Stimulated activated CD4-positive, alpha-beta T cell treated with anti-CD3 and anti-CD28 coated beads, Interleukin-1b, Interleukin-23, amount 100 ng/mL, for 4 hours (primary cell): ENCODE measurements around the gene TNFSF12.
A peak's percentile ranks its signal among the peaks of the same experiment; 100 is the strongest.

Source experiments
- DNase-seq, 2 donors: peaks; one replicate each; pipeline ENCODE4 v3.0.0-alpha.2; 2020; ENCODE audit warnings: low read depth in 2 of 2

The TNFSF12 gene

GRCh38 chr17:7541074-7541621 lies 7.7 kb upstream of the TNFSF12 start:
- no peak for DNase-seq

DNA sequence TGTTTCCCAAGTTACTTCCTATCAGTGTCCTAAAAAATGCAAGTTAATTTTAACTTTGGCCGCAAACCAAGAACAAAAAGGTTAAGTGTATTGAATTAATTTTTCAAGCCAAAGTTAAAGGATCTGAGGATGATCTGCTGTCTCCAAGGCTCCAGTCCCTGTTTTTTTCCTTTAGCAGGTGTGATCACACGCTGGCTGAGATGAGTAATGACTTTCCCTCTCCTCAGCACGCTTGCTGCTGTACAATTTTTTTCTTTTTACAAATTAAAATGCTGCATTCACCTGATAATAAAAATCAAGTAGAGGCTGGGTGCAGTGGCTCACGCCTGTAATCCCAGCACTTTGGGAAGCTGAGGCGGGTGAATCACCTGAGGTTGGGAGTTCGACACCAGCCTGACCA lies 3.9 kb upstream of the TNFSF12 start:
- no peak for DNase-seq

GRCh38 chr17:7549401-7550055 lies 670 bp downstream of the TNFSF12 start:
- peak; percentile 12 to 36 for DNase-seq

DNA sequence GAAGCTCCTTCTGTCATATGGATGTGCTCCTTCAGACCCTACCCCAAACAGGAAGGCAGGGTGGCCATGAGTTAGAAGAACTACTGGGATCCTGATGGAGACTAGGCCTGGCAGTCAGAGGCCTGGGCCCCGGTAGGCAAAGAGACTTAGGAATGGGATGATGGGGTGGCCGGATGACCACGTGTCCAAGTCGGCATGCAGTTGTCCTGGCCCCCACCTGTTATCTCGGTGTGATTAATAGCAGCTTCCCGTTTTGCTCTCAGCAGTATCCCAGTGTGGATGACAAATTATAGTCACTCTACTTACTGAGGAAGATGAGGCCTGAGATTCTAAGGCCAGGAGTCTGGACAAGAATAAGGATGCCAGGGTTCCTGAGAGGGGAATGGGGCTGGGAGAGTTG lies 1.5 kb downstream of the TNFSF12 start:
- DNase-seq: no peak

DNA sequence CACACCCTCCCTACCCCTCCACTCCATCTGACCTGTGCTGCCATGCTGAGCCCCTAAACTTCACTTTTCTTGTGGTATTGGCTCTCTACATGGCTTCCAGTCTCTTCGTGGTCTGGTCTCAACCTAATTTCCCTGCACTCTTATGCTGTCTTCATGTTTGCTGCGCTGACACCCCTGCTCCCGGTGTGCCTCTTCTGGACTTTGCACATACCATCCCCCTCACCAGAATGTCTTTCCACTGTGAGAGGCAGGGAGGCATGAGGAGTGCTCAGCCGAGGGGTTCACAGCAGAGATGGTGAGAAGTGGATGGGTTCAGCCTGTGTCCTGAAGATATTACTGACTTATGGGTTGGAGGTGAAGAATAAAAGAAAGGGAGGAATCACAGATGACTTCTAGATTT lies 2.5 kb downstream of the TNFSF12 start:
- no peak for DNase-seq

DNA sequence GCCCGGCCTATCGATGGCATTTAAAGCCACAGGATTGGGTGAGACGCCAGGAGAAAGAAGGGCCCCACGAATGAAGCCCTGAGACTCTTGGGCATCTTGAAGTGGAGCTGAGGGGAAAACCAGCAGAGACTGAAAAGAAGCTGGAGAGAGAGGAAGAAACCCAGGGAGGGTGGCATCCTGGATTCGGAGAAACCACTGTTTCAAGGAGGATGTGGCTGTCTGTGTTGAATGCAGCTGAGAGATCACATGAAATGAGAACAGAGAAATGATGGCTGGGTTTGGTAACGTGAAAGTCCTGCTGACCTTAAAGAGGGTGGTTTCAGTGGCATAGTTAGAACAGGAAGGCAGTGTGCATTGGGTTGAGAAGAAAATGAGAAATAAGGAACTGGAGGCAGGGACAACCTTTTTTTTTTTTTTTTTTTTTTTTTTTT lies 3.8 kb downstream of the TNFSF12 start:
- no peak for DNase-seq

DNA sequence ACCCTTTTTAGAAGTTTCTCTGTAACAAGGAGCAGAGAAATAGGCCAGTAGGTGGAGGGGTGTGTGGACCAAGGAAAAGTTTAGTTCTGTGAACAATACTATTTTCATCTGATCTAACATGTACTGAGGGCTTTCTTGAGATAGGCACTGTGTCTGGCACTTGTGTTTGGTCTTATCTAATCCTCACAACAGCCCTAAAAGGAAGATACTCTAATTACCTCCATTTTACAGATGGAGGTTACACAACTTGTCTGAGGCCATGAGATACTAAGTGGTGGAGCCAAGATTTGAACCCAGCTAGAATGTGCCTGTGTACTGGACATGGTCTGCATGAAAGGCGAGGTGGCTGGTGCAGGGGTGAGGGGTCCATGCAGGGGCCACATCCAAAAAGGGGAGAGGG lies 4.5 kb downstream of the TNFSF12 start:
- DNase-seq: no peak

GRCh38 chr17:7555320-7555948 lies 6.6 kb downstream of the TNFSF12 start:
- no peak for DNase-seq

DNA sequence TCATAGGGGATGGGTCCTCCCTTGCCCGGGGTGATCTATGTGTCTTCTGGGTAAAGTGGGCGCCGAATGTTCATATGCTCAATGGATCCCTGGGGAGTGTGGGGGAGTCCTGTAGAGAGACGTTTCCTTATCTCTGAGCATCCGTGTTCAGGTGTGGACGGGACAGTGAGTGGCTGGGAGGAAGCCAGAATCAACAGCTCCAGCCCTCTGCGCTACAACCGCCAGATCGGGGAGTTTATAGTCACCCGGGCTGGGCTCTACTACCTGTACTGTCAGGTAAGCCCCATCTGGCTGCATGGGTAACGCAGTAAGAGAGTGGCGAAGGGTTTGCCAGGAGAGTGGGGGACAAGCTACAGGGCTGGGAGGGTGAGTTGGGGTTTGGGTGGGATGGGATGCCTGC lies 7.8 kb downstream of the TNFSF12 start:
- DNase-seq: no peak

GRCh38 chr17:7557147-7557764 lies 8.4 kb downstream of the TNFSF12 start:
- no peak for DNase-seq

DNA sequence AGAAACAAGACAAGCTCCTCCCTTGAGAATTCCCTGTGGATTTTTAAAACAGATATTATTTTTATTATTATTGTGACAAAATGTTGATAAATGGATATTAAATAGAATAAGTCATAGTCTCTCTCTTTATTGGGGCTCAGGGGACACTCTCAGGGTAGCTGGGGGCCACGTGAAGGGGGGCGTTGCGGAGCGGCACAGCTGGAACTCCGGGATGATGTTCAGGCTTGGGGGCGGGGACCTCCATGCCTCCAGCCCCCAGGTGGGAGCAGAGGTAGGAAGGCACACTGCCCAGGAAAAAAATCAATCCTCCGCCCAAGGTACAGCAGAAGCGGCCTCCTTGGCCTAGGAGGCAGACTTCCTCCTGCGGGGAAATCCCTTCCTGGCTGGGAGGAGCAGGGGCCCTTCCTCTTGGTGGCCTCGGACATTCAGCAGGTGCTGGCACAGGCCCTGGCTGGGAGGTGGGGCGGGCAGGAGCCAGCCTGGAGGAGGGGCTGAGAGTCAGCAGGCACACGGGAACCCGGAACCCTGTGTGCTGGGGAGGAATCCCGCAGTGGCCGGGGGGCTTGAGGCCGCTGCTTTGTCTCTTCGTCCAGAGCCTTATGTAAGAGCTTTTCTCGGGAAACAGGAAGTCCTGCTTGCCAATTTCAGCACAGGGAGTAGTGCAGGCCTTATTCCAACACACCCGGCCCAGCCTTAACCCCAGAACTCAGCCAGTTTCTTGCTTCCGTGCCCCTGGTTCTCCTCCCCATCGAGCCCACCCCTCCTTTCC lies 9.1 kb downstream of the TNFSF12 start:
- DNase-seq: no peak

GRCh38 chr17:7558544-7559319 lies 9.9 kb downstream of the TNFSF12 start, which contains the start of gene TNFSF13:
Gene TNFSF13 (plus strand): TSS chr17:7558750. CDS start chr17:7559040, 290 bp downstream.
- DNase-seq: no peak

DNA sequence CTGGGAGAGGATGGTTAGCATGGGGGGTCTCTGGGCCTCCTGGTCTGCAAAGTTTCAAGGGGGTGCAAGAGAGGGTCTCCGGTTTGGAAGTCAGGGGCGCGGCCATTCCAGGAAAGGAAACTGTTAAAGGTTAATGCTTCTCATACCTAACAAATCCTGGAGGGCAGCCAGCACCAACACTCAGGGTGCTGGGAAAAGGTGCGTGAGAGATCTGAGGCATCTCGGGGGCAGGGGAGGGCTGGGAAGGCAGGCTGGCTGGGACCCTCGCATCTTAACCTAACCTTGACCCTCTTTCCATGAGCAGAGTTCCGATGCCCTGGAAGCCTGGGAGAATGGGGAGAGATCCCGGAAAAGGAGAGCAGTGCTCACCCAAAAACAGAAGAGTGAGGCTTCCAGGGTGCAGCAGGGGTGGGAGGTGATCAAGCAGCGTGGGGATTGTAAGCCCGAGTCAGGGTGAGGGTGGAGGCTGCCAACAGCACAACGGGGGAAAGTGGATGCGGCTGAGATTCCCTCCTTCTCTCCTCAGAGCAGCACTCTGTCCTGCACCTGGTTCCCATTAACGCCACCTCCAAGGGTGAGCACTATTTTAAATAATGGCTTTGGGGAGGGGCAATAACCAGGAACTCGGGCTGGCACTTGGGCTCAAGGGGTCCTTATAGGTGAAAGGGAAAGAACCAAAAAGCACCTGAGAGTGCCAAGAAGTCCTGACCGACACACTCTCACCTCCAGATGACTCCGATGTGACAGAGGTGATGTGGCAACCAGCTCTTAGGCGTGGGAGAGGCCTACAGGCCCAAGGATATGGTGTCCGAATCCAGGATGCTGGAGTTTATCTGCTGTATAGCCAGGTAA lies 10.7 kb downstream of the TNFSF12 start:
- DNase-seq: no peak

DNA sequence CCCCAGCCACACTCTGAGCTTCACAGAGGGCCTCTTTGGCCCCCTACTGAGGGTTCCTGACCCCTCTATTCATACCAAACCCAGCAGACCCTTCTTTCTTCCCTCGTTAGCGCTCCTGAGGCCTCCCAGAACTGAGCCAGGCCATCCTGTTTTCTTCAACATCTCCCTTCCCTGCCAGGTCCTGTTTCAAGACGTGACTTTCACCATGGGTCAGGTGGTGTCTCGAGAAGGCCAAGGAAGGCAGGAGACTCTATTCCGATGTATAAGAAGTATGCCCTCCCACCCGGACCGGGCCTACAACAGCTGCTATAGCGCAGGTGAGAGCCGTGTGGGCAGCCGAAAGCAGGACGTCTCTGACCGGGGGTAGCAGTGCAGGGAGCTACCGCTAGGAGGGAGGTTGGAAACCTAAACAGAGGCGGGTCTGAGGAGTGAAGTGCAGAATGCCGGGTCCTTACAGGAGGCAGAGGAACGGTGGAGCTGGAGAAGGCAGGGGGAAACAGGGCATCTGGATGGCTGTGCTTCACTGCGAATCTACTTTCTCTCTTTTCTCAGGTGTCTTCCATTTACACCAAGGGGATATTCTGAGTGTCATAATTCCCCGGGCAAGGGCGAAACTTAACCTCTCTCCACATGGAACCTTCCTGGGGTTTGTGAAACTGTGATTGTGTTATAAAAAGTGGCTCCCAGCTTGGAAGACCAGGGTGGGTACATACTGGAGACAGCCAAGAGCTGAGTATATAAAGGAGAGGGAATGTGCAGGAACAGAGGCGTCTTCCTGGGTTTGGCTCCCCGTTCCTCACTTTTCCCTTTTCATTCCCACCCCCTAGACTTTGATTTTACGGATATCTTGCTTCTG lies 11.5 kb downstream of the TNFSF12 start:
- DNase-seq: peak in 1 of 2 donors; percentile 56

DNA sequence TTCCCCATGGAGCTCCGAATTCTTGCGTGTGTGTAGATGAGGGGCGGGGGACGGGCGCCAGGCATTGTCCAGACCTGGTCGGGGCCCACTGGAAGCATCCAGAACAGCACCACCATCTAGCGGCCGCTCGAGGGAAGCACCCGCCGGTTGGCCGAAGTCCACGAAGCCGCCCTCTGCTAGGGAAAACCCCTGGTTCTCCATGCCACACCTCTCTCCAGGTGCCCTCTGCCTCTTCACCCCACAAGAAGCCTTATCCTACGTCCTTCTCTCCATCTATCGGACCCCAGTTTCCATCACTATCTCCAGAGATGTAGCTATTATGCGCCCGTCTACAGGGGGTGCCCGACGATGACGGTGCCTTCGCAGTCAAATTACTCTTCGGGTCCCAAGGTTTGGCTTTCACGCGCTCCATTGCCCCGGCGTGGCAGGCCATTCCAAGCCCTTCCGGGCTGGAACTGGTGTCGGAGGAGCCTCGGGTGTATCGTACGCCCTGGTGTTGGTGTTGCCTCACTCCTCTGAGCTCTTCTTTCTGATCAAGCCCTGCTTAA lies 12.2 kb downstream of the TNFSF12 start:
- peak; percentile 71 to 81 for DNase-seq

GRCh38 chr17:7561589-7562207 lies 12.8 kb downstream of the TNFSF12 start, which contains the start of gene SENP3:
Gene SENP3 (plus strand): TSS chr17:7561919. CDS start chr17:7563077, 1,158 bp downstream.
- peak; percentile 87 to 89 for DNase-seq

GRCh38 chr17:7562208-7562605 lies 13.3 kb downstream of the TNFSF12 start:
- DNase-seq: no peak

- no peak for DNase-seq
Measured at GRCh38 chr17:7563115-7563869, 14.4 kb downstream of the TNFSF12 start.
